ENCODE measurements around the gene MTRF1L.
A peak's percentile ranks its signal among the peaks of the same experiment; 100 is the strongest.

The MTRF1L gene

GRCh38 chr6:153043719-153044118, 41.2 kb upstream of the MTRF1L start:
- no peak for TF ChIP-seq CTCF (IDR thresholded peaks at IDR 0.05; ENCODE audit: low read depth, low read length)
- no peak for DNase-seq (ENCODE audit: extremely low read depth, low read depth)

GRCh38 chr6:153038378-153039057, 36.0 kb upstream of the MTRF1L start:
- TF ChIP-seq CTCF (IDR thresholded peaks at IDR 0.05; ENCODE audit: low read depth, low read length), result no peak
- DNase-seq (ENCODE audit: extremely low read depth, low read depth), result no peak

- no peak for TF ChIP-seq CTCF (IDR thresholded peaks at IDR 0.05; ENCODE audit: low read depth, low read length)
- no peak for DNase-seq (ENCODE audit: extremely low read depth, low read depth)
Observed at GRCh38 chr6:153034139-153034538, 31.6 kb upstream of the MTRF1L start.

GRCh38 chr6:153032255-153032882, 29.9 kb upstream of the MTRF1L start:
- peak; percentile 36 for TF ChIP-seq CTCF (IDR thresholded peaks at IDR 0.05; ENCODE audit: low read depth, low read length)
- DNase-seq (ENCODE audit: extremely low read depth, low read depth), result peak; percentile 38

- no peak for TF ChIP-seq CTCF (IDR thresholded peaks at IDR 0.05; ENCODE audit: low read depth, low read length)
- no peak for DNase-seq (ENCODE audit: extremely low read depth, low read depth)
Observed at GRCh38 chr6:153031335-153031955, 28.9 kb upstream of the MTRF1L start.

GRCh38 chr6:153028963-153029362, 26.5 kb upstream of the MTRF1L start:
- TF ChIP-seq CTCF (IDR thresholded peaks at IDR 0.05; ENCODE audit: low read depth, low read length), result no peak
- no peak for DNase-seq (ENCODE audit: extremely low read depth, low read depth)

GRCh38 chr6:153028286-153028685, 25.8 kb upstream of the MTRF1L start:
- no peak for DNase-seq (ENCODE audit: extremely low read depth, low read depth)
- TF ChIP-seq CTCF (IDR thresholded peaks at IDR 0.05; ENCODE audit: low read depth, low read length), result no peak

Data from AG09319 (cell line).